HEK293 (cell line): ENCODE results near the gene ARHGAP42.

Source experiments
- CTCF ChIP-seq: fragments of 450-650 bp; formaldehyde crosslinking; IDR thresholded peaks from 2 replicates; pipeline ENCODE4 v1.5.1; 2016; ENCODE audit warnings: missing biosample characterization, missing genetic modification characterization
- EGR2 ChIP-seq: fragments of 450-650 bp; formaldehyde crosslinking; IDR thresholded peaks from 2 replicates; pipeline ENCODE4 v1.5.1; 2016; ENCODE audit warnings: low read depth, missing biosample characterization, missing genetic modification characterization
- REPIN1 ChIP-seq: fragments of 450-650 bp; formaldehyde crosslinking; IDR thresholded peaks from 2 replicates; pipeline ENCODE4 v1.5.1; 2017; ENCODE audit warnings: missing biosample characterization, missing genetic modification characterization, low read depth
- SP3 ChIP-seq: fragments of 450-650 bp; formaldehyde crosslinking; IDR thresholded peaks from 2 replicates; pipeline ENCODE4 v1.5.1; 2016; ENCODE audit warnings: missing biosample characterization, missing genetic modification characterization
- SP7 ChIP-seq: fragments of 450-650 bp; formaldehyde crosslinking; IDR thresholded peaks from 2 replicates; pipeline ENCODE4 v1.5.1; 2016; ENCODE audit warnings: missing biosample characterization, missing genetic modification characterization
- ZBTB10 ChIP-seq: fragments of 450-650 bp; formaldehyde crosslinking; IDR thresholded peaks from 2 replicates; pipeline ENCODE4 v1.5.1; 2016; ENCODE audit warnings: missing biosample characterization, missing genetic modification characterization
- ZNF140 ChIP-seq: fragments of 450-650 bp; formaldehyde crosslinking; IDR thresholded peaks from 2 replicates; pipeline ENCODE4 v1.5.1; 2016; ENCODE audit warnings: missing biosample characterization, missing genetic modification characterization
- ZNF184 ChIP-seq: fragments of 450-650 bp; IDR thresholded peaks from 2 replicates; pipeline ENCODE4 v1.5.1; 2018; ENCODE audit warnings: missing biosample characterization, mild to moderate bottlenecking, missing genetic modification characterization
- ZNF292 ChIP-seq: fragments of 450-650 bp; formaldehyde crosslinking; IDR thresholded peaks from 2 replicates; pipeline ENCODE4 v1.5.1; 2016; ENCODE audit warnings: low read depth, missing biosample characterization, missing genetic modification characterization, borderline replicate concordance
- ZNF311 ChIP-seq: fragments of 450-650 bp; formaldehyde crosslinking; IDR thresholded peaks from 2 replicates; pipeline ENCODE4 v1.5.1; 2017; ENCODE audit warnings: missing biosample characterization, missing genetic modification characterization, borderline replicate concordance
- ZNF335 ChIP-seq: fragments of 450-650 bp; formaldehyde crosslinking; conservative IDR thresholded peaks from 2 replicates; pipeline ENCODE4 v1.5.1; 2016; ENCODE audit warnings: missing biosample characterization, missing genetic modification characterization
- ZNF366 ChIP-seq: fragments of 450-650 bp; formaldehyde crosslinking; conservative IDR thresholded peaks from 2 replicates; pipeline ENCODE4 v1.5.1; 2016; ENCODE audit warnings: missing biosample characterization, missing genetic modification characterization
- ZNF610 ChIP-seq: fragments of 450-650 bp; formaldehyde crosslinking; IDR thresholded peaks from 2 replicates; pipeline ENCODE4 v1.5.1; 2016; ENCODE audit warnings: missing biosample characterization, missing genetic modification characterization, borderline replicate concordance
- ZNF639 ChIP-seq: fragments of 450-650 bp; formaldehyde crosslinking; IDR thresholded peaks from 2 replicates; pipeline ENCODE4 v1.5.1; 2016; ENCODE audit warnings: missing biosample characterization, missing genetic modification characterization

- no peak for TF ChIP-seq ZNF639 (tag by site-specific recombination)
- no peak for TF ChIP-seq CTCF
- no peak for TF ChIP-seq SP3 (tag by site-specific recombination)
- no peak for TF ChIP-seq ZNF292 (tag by site-specific recombination)
- no peak for TF ChIP-seq ZNF184 (tag by site-specific recombination)
- no peak for TF ChIP-seq ZNF140 (tag by site-specific recombination)
- TF ChIP-seq EGR2 (tag by site-specific recombination): no peak
- no peak for TF ChIP-seq ZBTB10
- TF ChIP-seq ZNF366 (tag by site-specific recombination): no peak
- TF ChIP-seq ZNF335: no peak
- no peak for TF ChIP-seq SP7 (tag by site-specific recombination)
- no peak for TF ChIP-seq ZNF311 (tag by site-specific recombination)
- TF ChIP-seq ZNF610 (tag by site-specific recombination): no peak
- TF ChIP-seq REPIN1 (tag by site-specific recombination): no peak
These were observed 14.5 kb upstream of the ARHGAP42 start for GRCh38 chr11:100672498-100673033.
